T-helper 1 cell treated with Interleukin-12 subunit alpha and Interleukin-12 subunit beta and Interleukin-4 antibody, amounts not matched to agents 30 μg/mL and 1 μg/mL, for 36 hours (primary cell): ENCODE results near the gene UBE2S.
"Not testable (repeated sequence)": the region's sequence is repeated elsewhere in the genome, so short reads cannot be mapped to it uniquely, and the experiment has no call there.

Experiments
- H3K27ac Mint-ChIP-seq: one replicate; pipeline ENCODE4 v1.8.0; 2021; ENCODE audit warnings: mild to moderate bottlenecking, mixed read lengths
- H3K27me3 Mint-ChIP-seq: one replicate; pipeline ENCODE4 v1.8.0; 2021; ENCODE audit warnings: low read depth, mixed read lengths
- H3K36me3 Mint-ChIP-seq: one replicate; pipeline ENCODE4 v1.8.0; 2021; ENCODE audit warnings: low read depth, mixed read lengths
- H3K4me1 Mint-ChIP-seq: one replicate; pipeline ENCODE4 v1.8.0; 2021; ENCODE audit warnings: low read depth, mixed read lengths
- H3K4me3 Mint-ChIP-seq: one replicate; pipeline ENCODE4 v1.8.0; 2021; ENCODE audit warnings: mild to moderate bottlenecking, moderate library complexity, mixed read lengths
- H3K9me3 Mint-ChIP-seq: one replicate; pipeline ENCODE4 v1.8.0; 2021; ENCODE audit warnings: mixed read lengths

Gene UBE2S

DNA sequence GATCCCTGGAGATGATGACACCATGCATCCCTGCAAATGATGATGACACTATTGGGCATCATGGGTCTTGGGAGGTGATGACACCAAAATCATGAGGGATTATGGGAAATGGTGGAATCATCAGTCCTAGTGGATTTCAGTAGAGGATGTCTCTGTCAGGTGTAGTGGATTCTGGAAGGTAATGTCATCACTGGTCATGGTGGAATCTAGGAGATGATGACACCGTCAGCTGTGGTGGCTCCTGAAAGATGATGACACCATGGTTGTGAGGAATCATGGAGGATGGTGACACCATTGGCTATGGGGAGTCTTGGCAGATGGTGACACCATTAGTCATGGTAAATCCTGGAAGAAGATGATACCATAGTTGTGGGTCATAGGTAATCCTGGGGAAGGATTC is 23.6 kb upstream of the UBE2S start:
- H3K4me3 Mint-ChIP-seq, result no peak overlapping the region
- no peak overlapping the region for H3K27ac Mint-ChIP-seq
- H3K27me3 Mint-ChIP-seq, result peaks cover 20% of the 10 kb centered on the region
- H3K36me3 Mint-ChIP-seq, result no peaks in the 10 kb centered on the region
- no peaks in the 10 kb centered on the region for H3K4me1 Mint-ChIP-seq
- H3K9me3 Mint-ChIP-seq, result peaks cover 7% of the 10 kb centered on the region

DNA sequence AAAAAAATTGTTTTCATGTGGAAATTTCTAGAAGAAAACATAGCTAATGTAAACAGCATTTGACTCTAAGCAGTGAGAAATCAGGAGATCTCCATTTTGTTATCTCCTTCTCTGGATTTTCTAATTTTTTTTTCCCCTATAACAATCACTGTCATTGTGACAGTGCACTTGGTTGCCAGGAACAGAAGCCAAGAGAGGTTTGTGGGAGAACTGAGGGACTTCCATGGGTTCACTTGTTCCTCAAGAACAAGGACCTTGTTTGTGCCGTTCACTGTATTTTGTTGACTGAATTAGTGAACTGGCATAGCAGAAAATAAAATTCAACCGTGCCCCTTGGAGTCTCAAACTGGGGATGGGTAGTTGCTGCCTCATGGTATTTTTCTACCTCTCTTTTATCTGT is 18.5 kb upstream of the UBE2S start:
- Mint-ChIP-seq H3K4me1 (peaks cover 6% of the 10 kb centered on the region), H3K4me3 (no peak overlapping the region), H3K36me3 (no peaks in the 10 kb centered on the region), H3K9me3 (peaks cover 3% of the 10 kb centered on the region), H3K27me3 (peaks cover 22% of the 10 kb centered on the region), H3K27ac (no peak overlapping the region)

DNA sequence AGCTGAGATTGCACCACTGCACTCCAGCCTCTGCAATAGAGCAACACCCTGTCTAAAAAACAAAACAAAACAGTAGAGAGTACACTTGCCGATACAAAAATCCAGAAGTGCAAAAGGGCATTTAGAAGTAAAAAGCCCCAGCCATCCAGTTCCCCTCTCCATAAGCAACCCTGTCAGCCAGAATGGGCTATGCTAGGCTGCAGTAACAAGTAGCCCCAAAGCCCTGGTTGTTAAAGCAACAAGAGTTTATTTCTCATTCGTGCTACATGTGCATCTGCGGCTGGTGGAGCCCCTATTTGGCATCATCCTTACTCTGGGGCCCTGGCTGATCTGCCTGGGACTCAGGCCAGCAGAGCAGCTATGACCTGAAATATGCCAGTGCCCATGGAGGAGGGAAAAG is 16.9 kb upstream of the UBE2S start:
- H3K27me3 Mint-ChIP-seq, result peaks cover 23% of the 10 kb centered on the region
- H3K4me3 Mint-ChIP-seq, result no peak overlapping the region
- no peaks in the 10 kb centered on the region for H3K9me3 Mint-ChIP-seq
- no peak overlapping the region for H3K27ac Mint-ChIP-seq
- H3K4me1 Mint-ChIP-seq, result peaks cover 8% of the 10 kb centered on the region
- no peaks in the 10 kb centered on the region for H3K36me3 Mint-ChIP-seq

DNA sequence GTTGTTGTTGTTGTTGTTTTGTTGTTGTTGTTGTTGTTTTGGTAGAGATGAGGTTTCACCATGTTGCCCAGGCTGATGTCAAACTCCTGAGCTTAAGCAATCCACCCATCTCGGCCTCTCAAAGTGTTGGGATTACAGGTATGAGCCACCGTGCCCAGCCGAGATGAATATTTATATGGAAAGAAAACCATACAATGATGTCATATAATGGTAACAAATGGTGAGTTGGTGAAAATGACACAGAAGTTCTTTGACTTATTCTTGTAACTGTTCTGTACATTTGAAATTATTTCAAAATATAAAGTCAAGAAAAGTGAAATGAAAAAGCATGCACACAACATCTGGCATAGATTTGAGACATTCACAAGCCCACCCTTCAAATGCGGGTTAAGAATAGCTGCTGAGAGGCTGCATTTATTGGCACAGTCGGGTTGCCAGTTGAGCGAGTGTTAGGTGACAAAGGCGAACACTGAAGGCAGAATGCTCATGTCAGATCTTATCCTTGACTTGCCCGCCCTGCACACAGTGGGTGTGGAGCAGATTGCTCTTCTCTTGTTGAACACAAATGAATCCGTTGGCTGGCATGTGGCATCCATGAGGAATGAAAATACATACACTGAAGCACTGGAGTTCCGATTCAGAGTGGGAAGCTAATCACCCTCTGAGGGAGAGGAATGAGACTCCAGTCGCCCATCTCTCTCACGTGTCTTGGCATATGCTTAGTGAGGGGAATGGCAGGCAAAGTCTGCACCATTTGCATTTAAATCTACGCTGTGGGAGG is 15.8 kb upstream of the UBE2S start:
- Mint-ChIP-seq H3K27me3 (peaks cover 25% of the 10 kb centered on the region), H3K36me3 (no peaks in the 10 kb centered on the region), H3K4me1 (peaks cover 8% of the 10 kb centered on the region), H3K4me3 (no peak overlapping the region), H3K9me3 (no peaks in the 10 kb centered on the region), H3K27ac (no peak overlapping the region)

DNA sequence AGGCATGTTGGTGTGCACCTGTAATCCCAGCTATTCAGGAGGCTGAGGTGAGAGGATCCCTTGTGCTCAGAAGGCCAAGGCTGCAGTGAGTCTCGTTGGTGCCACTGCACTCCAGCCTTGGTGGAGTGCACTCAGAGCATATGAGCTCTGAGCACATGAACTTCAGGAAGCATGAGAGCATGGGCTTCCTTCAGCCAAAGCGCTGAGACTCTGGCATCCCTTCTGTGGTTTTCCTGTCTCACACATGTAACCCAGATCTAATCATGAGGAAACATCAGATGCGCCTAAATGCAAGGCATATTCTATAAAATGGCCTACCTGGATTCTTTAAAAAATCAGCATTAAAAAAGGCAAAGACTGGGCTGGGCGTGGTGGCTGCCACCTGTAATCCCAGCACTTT is 13.7 kb upstream of the UBE2S start:
- not testable (repeated sequence) for H3K27ac Mint-ChIP-seq, H3K9me3 Mint-ChIP-seq, H3K36me3 Mint-ChIP-seq
- peak overlapping the region; percentile 9 for H3K4me3 Mint-ChIP-seq
- peaks cover 30% of the 10 kb centered on the region for H3K27me3 Mint-ChIP-seq
- H3K4me1 Mint-ChIP-seq, result peaks cover 12% of the 10 kb centered on the region

DNA sequence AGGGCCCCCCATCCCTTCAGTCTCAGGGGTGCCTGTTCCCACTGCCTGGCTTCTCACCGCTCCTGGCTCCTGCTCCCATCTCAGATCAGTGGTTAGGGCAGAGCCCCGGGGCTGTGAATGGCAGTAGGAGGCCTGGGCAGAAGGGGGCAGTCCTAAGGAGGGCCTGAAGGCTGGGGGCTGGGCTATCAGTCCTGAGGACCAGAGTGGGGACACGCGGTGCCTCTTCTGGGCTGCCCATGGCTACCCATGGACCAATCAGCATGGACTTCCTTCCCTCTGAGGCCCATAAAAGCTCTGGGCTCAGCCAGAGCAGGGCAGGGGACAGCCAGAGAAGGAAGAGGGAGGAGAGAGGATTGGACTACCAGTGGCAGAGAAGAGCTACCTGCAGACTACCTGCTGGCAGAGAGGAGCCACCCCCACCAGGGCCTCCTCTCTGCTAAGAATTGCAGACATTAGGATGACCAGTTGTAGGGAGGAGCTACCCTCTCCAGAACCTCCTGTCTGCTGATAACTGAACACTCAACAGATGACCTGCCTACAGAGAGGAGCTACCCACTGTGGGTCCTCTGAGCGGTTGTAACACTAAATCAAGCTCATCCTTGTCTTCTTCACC is 12.1 kb upstream of the UBE2S start:
- no peak overlapping the region for H3K4me3 Mint-ChIP-seq
- peaks cover 24% of the 10 kb centered on the region for H3K27me3 Mint-ChIP-seq
- H3K4me1 Mint-ChIP-seq, result peaks cover 12% of the 10 kb centered on the region
- no peaks in the 10 kb centered on the region for H3K36me3 Mint-ChIP-seq
- no peak overlapping the region for H3K27ac Mint-ChIP-seq
- H3K9me3 Mint-ChIP-seq, result no peaks in the 10 kb centered on the region

DNA sequence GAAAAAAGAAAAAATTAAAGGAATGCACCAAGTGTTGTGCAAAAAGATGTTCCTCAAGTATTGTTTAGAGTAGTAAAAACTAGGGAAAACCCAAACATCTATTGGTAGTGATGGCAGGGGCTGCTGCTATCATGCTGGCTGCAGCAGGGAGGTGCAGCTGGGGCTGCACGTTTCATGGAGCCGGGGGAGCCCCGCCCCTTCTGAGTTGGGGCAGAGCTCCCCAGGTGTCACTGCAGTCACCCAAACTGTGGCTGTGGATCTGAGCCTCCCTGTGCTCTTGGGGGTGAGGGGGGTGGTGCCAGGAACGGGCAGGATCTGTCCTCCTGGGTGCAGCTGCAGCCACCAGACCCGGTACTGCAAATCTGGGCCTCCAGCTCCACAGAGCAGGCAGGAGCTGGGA is 11.5 kb upstream of the UBE2S start:
- no peak overlapping the region for H3K27ac Mint-ChIP-seq

DNA sequence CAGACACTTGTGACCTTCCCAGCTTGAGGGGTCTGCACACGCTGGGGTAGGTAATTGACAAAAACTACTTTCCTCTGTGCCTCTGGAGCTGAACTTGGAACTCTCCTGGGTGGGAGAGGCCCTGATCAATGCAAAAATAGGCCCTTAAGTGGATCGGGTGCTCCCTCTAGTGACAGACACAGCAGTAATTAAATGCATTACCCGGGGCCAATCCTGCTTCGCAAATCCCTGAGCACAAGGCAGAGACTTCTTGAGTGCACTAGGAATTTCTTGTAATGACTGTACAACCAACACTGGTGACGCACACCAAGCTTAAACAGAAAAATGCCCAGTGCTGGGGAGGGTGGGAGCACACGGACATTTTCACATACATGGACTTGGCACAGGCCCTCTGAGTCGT is 10.6 kb upstream of the UBE2S start:
- peaks cover 23% of the 10 kb centered on the region for H3K27me3 Mint-ChIP-seq
- H3K4me3 Mint-ChIP-seq, result no peak overlapping the region
- no peaks in the 10 kb centered on the region for H3K36me3 Mint-ChIP-seq
- H3K4me1 Mint-ChIP-seq, result peaks cover 12% of the 10 kb centered on the region
- no peak overlapping the region for H3K27ac Mint-ChIP-seq
- no peaks in the 10 kb centered on the region for H3K9me3 Mint-ChIP-seq

More for the DNA sequence above, 11.5 kb upstream of the UBE2S start:
- no peaks in the 10 kb centered on the region for H3K9me3 Mint-ChIP-seq
- no peaks in the 10 kb centered on the region for H3K36me3 Mint-ChIP-seq
- no peak overlapping the region for H3K4me3 Mint-ChIP-seq
- H3K27me3 Mint-ChIP-seq, result peaks cover 23% of the 10 kb centered on the region
- peaks cover 12% of the 10 kb centered on the region for H3K4me1 Mint-ChIP-seq

DNA sequence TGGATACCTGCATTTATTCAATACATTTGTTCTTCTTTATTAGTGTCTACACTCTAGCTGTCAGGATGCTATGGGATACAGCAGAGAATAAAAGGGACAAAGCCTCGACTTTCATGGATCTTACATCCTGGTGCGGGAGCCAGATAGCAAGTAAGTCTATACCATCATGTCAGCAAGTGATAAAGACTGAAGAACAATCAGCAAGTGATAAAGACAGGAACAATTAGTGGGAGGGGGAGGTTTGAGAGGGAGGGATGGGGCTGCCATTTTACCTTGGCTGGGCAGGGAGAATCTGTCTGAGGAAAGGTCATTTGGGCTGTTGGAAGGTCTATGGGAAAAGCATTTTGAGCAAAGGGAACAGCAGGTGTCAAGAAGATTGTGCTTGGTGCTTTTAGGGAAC is 2.6 kb upstream of the UBE2S start:
- peak overlapping the region; percentile 35 for H3K27ac Mint-ChIP-seq
- H3K4me1 Mint-ChIP-seq, result peaks cover 22% of the 10 kb centered on the region
- H3K4me3 Mint-ChIP-seq, result no peak overlapping the region

DNA sequence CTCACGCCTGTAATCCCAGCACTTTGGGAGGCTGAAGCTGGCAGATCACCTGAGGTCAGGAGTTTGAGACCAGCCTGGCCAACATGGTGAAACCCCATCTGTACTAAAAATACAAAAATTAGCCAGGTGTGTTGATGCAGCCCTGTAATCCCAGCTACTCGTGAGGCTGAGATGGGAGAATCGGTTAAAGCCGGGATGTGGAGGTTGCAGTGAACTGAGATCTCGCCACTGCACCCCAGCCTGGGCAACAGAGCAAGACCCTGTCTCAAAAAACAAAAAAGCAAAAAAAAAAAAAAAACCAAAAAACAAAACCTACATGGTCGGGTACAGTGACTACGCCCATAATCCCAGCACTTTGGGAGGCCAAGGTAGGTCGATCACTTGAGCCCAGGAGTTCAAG is 1.6 kb upstream of the UBE2S start:
- Mint-ChIP-seq H3K36me3 (peaks cover 20% of the 10 kb centered on the region), H3K4me1 (peaks cover 22% of the 10 kb centered on the region), H3K27ac (peak overlapping the region; percentile 73), H3K9me3 (peaks cover 12% of the 10 kb centered on the region)
- H3K27me3 Mint-ChIP-seq, H3K4me3 Mint-ChIP-seq: not testable (repeated sequence)

More for the DNA sequence above, 2.6 kb upstream of the UBE2S start:
- H3K27me3 Mint-ChIP-seq, result peaks cover 9% of the 10 kb centered on the region
- H3K9me3 Mint-ChIP-seq, result peaks cover 12% of the 10 kb centered on the region
- H3K36me3 Mint-ChIP-seq, result peaks cover 20% of the 10 kb centered on the region

DNA sequence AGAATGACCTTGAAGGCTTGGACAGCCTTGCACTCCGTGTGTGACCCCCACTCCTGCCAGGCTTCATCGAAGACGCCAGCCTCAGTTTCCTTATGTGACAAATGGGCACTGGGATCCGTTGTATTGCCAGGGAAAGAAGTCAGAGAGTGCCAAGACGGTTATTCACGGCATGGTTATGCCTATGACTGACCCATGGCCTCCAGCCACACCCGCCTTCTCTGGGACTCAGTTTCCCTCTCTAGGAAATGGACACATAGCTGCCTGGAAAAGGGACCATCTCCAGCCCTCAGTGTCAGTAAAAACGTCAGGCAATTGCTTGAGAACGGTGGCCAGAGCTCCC is 915 bp upstream of the UBE2S start:
- Mint-ChIP-seq H3K36me3 (peaks cover 25% of the 10 kb centered on the region), H3K27ac (peak overlapping the region; percentile 97), H3K9me3 (peaks cover 12% of the 10 kb centered on the region), H3K27me3 (peaks cover 6% of the 10 kb centered on the region), H3K4me3 (peak overlapping the region; percentile 90), H3K4me1 (peaks cover 26% of the 10 kb centered on the region)

DNA sequence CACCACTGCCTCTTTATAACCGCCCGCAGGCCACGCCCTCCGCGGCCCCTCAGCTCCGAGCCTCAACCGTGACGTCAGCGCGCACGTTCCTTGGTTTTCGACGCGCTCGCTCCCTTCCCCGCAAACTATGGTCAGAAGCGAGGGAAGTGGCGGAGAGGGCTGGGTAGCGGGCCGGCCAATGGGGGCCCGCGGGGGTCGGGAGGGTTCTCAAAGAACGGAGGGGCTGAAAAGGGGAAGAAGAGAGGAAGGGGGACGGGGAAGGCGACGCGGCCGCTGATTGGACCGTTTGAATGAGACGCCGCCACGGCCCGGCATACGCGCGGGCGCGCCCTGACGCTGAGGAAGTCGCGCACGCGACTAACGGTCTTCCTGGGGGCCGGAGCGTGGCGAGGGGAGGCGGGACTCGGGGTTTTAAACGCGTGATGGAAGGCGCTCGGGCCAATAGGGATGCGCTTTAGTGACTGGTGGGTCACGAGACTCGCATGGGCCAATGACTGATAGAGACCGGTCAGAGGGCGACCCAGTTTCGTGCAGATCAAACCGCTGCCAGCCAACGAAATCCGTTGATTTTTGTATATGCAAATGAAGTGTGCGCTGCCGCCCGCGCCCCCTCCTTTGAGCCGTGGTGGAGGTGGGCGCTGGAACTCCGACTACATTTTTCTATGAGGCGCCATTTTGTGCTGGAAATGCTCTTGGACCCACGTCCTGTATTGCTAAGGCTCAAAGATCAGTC is 378 bp upstream of the UBE2S start:
- Mint-ChIP-seq H3K27ac (peak overlapping the region; percentile 97), H3K4me3 (peak overlapping the region; percentile 90), H3K36me3 (peaks cover 30% of the 10 kb centered on the region), H3K9me3 (peaks cover 12% of the 10 kb centered on the region), H3K27me3 (peaks cover 6% of the 10 kb centered on the region), H3K4me1 (peaks cover 30% of the 10 kb centered on the region)

DNA sequence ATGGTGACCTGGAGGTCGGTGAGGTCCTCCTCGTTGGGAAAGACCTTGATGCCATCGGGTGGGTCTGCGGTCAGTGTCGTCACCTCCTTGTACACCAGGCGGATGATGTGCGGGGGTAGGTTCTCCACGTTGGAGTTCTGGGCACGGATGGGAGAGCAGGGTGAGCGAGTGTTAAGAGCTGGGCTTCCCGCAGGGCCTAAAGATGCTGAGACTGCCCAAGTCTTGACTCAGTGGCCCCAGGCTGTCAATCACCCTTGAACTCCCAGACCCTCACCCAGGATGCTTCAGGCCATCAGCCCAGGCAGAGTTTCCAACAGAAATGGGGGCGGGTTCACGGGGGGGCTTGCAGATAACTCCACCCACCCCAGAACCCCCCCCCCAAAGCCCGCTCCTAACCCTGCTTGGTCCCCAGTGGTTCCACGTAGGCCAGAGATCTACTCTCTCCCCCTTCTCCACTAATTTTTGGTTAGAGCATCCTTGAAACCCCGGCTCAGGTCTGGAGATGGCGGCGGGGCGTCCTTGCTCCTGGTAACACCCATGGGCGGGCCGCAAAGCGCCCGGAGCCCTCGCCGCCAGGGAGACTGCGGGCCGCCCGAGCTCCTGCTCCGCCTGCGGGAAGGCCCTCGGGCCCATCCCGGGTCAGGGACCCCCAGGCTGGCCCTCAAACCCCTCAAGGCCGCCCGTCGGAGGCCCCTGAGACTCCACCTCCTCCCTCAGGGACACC is 600 bp downstream of the UBE2S start:
- H3K27ac Mint-ChIP-seq, result peak overlapping the region; percentile 84
- H3K27me3 Mint-ChIP-seq, result peaks cover 6% of the 10 kb centered on the region
- peaks cover 33% of the 10 kb centered on the region for H3K4me1 Mint-ChIP-seq
- H3K36me3 Mint-ChIP-seq, result peaks cover 35% of the 10 kb centered on the region
- peaks cover 12% of the 10 kb centered on the region for H3K9me3 Mint-ChIP-seq
- H3K4me3 Mint-ChIP-seq, result peak overlapping the region; percentile 90

DNA sequence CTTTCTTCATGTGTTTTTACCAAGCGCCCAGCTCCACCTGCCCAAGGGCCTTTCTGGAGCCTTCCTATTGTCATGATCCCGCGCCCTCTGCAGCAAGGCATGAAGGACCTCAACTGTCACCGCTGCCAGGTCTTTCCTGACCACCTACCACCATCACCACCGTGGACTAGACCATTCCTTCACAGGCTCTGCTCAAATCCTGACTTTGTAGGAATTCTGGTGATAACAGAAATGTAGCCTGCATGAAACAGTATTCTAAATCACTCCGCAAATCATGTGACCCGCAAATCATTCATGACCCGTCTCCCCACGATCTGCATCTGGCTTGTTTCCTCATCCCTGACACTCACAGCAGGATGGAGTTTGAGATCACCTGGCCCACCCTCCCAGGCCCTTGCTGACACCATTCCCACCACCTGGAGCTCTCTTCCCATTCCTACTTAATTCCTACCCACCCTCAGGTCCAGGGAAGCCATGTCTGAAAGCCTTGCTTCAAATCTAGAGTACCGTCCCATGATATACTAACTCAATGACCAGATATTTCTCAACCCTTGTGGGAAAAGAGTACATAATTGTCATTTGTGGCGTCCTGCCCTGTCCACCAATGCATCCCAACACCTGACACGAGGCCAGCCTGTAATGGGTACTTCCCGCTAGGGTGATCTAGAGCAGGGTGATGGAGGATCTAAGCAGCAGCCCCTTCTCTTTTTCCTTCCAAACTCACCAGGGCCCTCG is 1.3 kb downstream of the UBE2S start:
- H3K27me3 Mint-ChIP-seq, result peaks cover 3% of the 10 kb centered on the region
- H3K9me3 Mint-ChIP-seq, result peaks cover 12% of the 10 kb centered on the region
- H3K4me3 Mint-ChIP-seq, result peak overlapping the region; percentile 90
- H3K4me1 Mint-ChIP-seq, result peaks cover 36% of the 10 kb centered on the region
- peaks cover 38% of the 10 kb centered on the region for H3K36me3 Mint-ChIP-seq
- H3K27ac Mint-ChIP-seq, result peak overlapping the region; percentile 84
